NCI-H526 treated with DMSO at 0.1 percent for 48 hours (cell line): ENCODE results near the gene SLC35F3.
A peak's percentile ranks its signal among the peaks of the same experiment; 100 is the strongest.
"Not testable (repeated sequence)": the region's sequence is repeated elsewhere in the genome, so short reads cannot be mapped to it uniquely, and the experiment has no call there.

Experiments used
- DNase-seq: peaks from one replicate; lab custom pipeline; 2025; lab: John Stamatoyannopoulos, UW

Gene SLC35F3

DNA sequence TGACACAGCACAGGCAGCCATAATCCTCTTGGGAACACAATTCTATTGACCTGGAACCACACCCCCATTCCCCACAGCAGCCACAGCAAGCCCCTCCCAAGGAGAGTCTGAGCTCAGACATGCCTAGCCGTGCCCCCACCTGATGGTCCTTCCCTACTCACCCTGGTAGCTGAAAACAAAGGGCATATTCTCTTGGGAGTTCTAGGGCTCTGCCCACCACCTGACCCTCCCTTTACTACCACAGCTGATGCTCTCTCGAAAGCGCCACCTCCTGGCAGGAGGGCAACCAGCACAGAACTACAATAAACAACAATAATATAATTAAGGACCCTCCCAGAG is 283.9 kb downstream of the SLC35F3 start:
- DNase-seq, result peak; percentile 52

DNA sequence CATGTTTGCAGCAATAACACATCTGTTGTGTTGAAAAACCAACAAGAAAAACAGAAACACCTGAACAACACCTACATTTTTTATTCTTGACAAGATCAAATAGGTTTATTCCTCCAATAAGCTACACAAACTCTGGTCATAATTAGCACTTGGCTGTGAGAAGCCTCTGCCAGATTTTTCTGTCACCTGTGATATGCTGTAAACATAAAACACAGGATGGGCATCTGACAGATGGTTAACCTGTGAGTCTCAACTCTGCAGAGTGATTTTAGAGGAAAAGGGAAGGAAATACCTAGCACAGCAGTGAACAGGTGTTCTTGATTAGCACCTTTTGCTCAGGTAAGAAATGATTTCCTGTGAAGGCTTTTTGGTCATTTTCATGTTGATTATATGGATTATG is 293.4 kb downstream of the SLC35F3 start:
- no peak for DNase-seq

DNA sequence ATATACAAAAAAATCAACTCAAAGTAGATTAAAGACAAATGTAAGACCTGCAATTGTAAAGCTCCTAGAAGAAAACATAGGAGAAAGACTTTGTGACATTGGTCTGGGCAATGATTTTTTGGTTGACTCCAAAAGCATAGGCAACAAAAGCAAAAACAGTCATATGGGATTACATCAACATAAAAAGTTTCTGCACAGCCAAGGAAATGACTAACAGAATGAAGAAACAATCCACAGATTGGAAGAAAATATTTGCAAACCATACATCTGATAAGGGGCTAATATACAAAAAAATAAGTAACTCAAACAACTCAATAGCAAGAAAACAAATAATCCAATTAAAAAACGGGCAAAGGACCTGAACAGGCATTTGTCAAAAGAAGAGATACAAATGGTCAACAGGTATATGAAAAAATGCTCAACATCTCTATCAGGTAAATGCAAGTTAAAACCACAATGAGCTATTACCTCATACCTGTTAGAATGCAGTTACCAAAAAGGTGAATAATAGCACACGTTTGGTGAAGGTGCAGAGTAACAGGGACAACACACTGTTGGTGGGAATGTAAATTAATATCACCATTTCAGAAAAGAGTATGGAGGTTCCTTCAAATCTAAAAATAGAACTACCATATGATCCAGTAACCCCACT is 295.1 kb downstream of the SLC35F3 start:
- DNase-seq, result no peak

DNA sequence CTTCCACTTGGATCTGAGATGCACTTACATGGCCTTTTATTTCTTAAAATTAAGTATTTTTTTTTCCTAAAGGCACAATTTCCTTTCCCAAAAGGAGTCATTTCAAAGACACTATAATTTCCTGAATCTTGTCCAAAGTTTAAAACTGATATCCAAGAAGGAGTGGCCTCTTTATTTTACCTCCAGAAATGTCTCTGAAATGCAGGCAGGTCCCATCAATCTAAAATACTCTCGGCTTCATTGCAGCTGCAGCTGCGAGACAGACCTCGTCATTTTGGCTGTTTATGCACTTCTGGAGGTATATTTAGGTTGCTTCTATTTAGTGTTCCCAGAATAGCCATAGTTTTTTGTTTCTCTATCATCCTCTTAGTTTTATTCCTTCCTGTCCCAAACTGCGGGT is 296.1 kb downstream of the SLC35F3 start:
- DNase-seq, result no peak

DNA sequence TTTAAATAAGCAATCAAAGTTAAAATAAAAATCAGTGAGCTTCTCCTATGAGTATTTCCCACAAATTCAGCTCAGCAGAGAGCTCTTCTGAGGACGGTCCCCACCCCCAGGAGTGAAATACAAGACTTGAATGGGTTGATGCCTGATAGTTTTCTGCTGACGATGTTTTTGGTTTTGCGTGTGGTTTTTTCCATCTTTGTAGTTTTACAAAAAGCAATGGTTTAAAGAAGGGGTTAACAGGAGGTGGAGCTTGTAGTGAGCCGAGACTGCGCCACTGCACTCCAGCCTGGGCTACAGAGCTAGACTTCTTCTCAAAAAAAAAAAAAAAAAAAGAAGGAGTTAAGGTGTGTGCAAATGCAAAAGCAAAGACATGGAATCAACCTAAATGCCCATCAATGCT is 297.1 kb downstream of the SLC35F3 start:
- DNase-seq, result no peak

DNA sequence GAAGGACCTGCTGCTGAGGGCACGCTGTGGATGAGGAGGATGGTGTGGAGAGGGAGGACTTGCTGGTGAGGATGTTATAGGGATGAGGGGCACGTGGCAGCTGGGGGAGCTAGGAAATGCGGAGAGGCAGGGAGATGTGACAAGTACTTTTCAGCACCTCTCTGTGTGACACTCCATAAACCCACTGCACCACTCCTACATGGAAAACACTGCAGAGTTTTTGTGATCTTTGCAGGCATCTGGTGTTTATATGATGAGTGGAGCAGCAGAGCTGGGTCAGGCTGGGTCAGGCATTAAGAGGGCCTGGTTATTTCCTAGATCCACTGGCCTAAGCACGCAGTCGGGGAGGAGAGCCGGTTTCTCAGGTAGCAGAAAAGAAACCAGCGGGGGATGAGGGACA is 301.5 kb downstream of the SLC35F3 start:
- no peak for DNase-seq

GRCh38 chr1:234206651-234207284 is 302.3 kb downstream of the SLC35F3 start:
- DNase-seq, result no peak

DNA sequence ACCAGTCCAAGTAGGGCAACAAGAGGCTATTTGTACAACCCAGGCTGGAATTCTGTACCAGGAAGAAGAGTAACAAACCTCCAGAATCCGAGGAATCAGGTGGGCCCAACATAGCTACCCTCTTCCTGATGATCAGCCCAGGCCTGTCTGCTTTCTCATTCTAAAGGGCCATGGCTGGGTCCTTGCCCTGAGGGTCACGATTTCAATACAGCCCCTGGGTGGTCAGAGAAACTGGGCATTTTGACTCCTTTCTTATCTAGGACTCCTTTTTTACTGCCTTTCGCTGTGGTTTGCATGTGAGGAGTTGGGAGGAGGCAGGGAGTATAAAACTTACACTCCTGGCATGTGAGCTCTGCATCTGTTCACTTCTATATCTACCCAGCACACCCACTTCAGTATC is 303.9 kb downstream of the SLC35F3 start:
- DNase-seq, result no peak

DNA sequence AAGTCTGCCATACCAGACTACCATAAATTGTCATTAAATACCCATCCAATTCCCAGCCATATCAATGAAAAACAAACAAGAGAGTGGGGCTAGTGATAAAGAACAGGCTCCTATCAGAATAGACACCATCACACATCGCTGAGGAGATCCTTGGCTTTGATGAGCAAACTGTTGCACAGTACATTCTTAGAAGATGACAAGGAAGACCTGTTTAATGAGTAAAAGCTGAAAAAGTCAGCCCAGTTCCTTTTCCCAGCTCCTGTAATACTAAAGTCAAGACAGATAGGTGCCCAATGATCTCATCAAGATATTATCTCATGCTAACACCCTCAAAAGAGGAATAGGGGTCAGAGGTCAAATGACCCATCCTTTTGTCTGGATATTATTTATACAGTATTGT is 304.3 kb downstream of the SLC35F3 start:
- no peak for DNase-seq

DNA sequence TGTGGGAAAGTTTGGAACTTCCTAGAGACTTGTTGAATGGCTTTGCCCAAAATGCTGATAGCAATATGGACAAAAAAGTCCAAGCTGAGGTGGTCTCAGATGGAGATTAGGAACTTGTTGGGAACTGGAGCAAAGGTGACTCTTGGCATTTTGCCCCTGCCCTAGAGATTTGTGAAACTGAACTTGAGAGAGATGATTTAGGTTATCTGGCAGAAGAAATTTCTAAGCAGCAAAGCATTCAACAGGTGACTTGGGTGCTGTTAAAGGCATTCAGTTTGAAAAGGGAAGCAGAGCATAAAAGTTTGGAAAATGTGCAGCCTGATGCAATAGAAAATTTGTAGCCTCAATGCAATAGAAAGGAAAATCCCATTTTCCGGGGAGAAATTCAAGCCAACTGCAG is 306.0 kb downstream of the SLC35F3 start:
- DNase-seq, result not testable (repeated sequence)

DNA sequence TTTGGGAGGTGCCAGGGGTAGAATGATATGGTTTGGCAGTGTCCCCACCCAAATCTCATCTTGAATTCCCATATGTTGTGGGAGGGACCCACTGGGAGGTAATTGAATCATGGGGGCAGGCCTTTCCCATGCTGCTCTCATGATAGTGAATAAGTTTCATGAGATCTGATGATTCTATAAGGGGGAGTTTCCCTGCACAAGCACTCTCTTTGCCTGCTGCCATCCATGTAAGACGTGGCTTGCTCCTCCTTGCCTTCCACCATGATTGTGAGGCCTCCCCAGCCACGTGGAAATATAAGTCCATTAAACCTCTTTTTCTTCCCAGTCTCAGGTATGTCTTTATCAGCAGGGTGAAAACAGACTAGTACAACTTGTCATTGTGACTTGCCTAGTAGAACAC is 307.4 kb downstream of the SLC35F3 start:
- DNase-seq, result not testable (repeated sequence)

GRCh38 chr1:234212764-234213657 is 308.5 kb downstream of the SLC35F3 start:
- peak; percentile 15 for DNase-seq

DNA sequence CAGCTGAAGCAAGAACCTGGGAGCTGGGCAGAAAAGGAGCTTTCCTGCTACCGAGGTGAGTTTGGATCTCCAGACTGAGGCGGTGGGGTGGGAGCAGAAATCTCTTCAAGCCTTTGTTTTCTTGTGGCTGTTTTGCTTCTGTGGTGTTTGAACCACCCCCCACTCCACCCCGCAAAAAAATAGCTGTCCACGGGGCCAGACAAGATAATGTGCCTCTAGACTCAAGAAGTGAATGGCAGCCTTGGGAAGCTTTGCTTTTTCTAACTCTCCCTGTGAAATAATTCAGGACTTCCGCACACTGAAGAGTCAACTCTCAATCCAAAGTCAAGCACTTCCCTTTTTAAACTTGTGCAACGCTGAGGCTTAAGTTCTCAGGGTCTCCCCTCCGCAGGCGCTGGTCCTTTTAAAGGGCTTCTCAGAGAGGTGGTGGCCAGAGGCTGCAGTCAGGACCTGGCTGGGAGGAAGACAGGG is 309.2 kb downstream of the SLC35F3 start:
- no peak for DNase-seq

GRCh38 chr1:234214129-234214910 is 309.8 kb downstream of the SLC35F3 start:
- DNase-seq, result peak; percentile 9

- DNase-seq, result peak; percentile 9
Measured at GRCh38 chr1:234214911-234215892, 310.7 kb downstream of the SLC35F3 start.

GRCh38 chr1:234216116-234216703 is 311.7 kb downstream of the SLC35F3 start:
- DNase-seq, result no peak

DNA sequence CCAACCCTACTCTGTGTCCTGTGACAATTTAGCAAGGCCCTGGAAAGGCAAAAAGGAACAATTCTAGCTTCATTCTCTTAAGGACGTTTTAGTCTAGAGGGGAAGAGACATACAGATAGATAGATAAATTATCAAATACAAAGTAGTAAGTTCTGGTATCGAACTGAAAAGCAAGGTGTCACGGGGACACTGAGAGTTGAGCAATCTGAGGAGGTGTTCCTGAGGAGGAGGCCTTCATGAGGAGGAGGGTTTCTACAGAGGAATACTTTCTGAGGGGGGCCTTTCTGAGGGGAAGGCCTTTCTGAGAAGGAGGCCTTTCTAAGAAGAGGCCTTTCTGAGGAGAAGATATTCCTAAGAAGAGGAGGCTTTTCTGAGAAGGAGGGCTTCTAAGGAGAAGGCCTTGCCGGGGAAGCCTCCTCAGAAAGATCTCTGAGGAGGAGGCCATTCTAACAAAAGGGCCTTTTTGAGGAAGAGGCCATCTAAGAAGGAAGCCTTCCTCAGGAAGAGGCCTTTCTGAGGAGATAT is 312.9 kb downstream of the SLC35F3 start:
- no peak for DNase-seq

GRCh38 chr1:234218078-234218477 is 313.6 kb downstream of the SLC35F3 start:
- DNase-seq, result no peak

DNA sequence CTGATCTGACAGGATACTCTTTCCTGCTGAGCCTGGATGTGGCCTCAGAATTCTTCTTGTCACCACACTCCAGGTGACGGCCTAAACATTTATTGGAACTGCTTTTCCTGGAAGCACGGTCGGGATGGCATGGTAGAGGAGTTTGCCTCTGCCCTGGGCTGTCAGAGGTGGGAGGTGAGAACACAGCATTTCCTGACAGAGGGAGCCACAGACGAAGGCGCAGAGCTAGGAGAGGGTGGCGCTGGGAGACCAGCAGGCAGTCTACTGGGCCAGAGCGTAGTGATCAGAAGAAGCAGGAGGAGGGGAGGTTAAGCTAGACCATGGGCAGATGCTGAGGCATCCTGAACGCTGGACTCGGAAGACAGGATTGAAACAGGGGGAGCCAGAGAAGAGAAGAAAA is 315.2 kb downstream of the SLC35F3 start:
- no peak for DNase-seq

DNA sequence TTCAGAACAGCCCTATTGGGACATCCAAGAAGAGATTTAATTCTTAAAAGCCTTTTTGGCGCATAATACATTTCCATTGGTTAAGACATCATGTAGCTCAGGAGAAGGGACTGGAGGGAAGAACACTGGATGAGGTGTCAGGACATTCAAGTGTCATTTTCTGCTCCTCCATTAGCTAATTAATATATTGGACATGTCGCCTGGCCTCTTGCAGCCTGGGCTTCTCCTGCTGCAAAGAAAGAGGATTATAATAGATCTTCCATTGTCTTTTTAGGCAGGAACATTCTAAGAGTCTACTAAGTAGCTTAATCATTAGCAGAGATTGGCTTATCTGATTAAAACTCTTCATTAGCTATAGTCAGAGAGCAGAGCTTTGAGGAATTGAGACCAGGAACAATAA is 317.1 kb downstream of the SLC35F3 start:
- DNase-seq, result no peak
